ENCODE data around the gene FGFBP1. TPM values are rescaled to one million over a fixed set of nuclear protein-coding genes. Genes with fewer than 3 reads are reported as not detected.
"Not testable (repeated sequence)": the region's sequence is repeated elsewhere in the genome, so short reads cannot be mapped to it uniquely, and the experiment has no call there.

FGFBP1 gene
- total RNA-seq, 1 donor from 2014 or later, result 5.7 TPM

GRCh38 chr4:15945516-15945915, 7.0 kb upstream of the FGFBP1 start:
- DNase-seq, result no peak

GRCh38 chr4:15944895-15945294, 6.4 kb upstream of the FGFBP1 start:
- DNase-seq, result no peak

- no peak for DNase-seq
Measured at GRCh38 chr4:15942283-15942682, 3.7 kb upstream of the FGFBP1 start.

- DNase-seq, result no peak
Measured at GRCh38 chr4:15938182-15938581, 358 bp downstream of the FGFBP1 start.

GRCh38 chr4:15936495-15936894, 2.0 kb downstream of the FGFBP1 start:
- DNase-seq, result peak; percentile 35

- DNase-seq, result peak; percentile 73
Measured at GRCh38 chr4:15935504-15936402, 2.8 kb downstream of the FGFBP1 start.

GRCh38 chr4:15934259-15934658, 4.3 kb downstream of the FGFBP1 start:
- DNase-seq, result no peak

GRCh38 chr4:15931451-15932210, 6.9 kb downstream of the FGFBP1 start:
- DNase-seq, result no peak

GRCh38 chr4:15930314-15930713, 8.2 kb downstream of the FGFBP1 start:
- DNase-seq, result no peak

GRCh38 chr4:15929540-15929939, 9.0 kb downstream of the FGFBP1 start:
- no peak for DNase-seq

GRCh38 chr4:15928883-15929282, 9.7 kb downstream of the FGFBP1 start:
- no peak for DNase-seq

GRCh38 chr4:15926486-15926885, 12.1 kb downstream of the FGFBP1 start:
- no peak for DNase-seq

GRCh38 chr4:15925830-15926229, 12.7 kb downstream of the FGFBP1 start:
- DNase-seq, result no peak

- DNase-seq, result no peak
Measured at GRCh38 chr4:15921592-15921932, 17.0 kb downstream of the FGFBP1 start.

GRCh38 chr4:15920723-15921591, 17.6 kb downstream of the FGFBP1 start:
- peak; percentile 68 for DNase-seq

- no peak for DNase-seq
Measured at GRCh38 chr4:15918484-15919129, 19.9 kb downstream of the FGFBP1 start.

- DNase-seq, result no peak
Measured at GRCh38 chr4:15917297-15917696, 21.2 kb downstream of the FGFBP1 start.

- not testable (repeated sequence) for DNase-seq
Measured at GRCh38 chr4:15916358-15916757, 22.2 kb downstream of the FGFBP1 start.

- DNase-seq, result no peak
Measured at GRCh38 chr4:15914736-15915135, 23.8 kb downstream of the FGFBP1 start.

- no peak for DNase-seq
Measured at GRCh38 chr4:15914291-15914690, 24.2 kb downstream of the FGFBP1 start.

GRCh38 chr4:15913631-15913970, 24.9 kb downstream of the FGFBP1 start:
- no peak for DNase-seq

Measured in tongue (tissue), 2 donors.